Measurements from ENCODE around the gene TBRG4.

GRCh38 chr7:45088146-45088701, 23.3 kb downstream of the TBRG4 start:
- TF ChIP-seq CTCF (IDR thresholded peaks at IDR 0.05; ENCODE audit: extremely low read depth in 1 of 2, insufficient read depth in 1 of 2, low read depth in 1 of 2, low read length in 2 of 2) (no peak), POLR2A (IDR thresholded peaks at IDR 0.05; ENCODE audit: low read depth, low read length) (no peak), MYC (IDR thresholded peaks at IDR 0.05; ENCODE audit: low read depth, low read length) (no peak), JUN (IDR thresholded peaks at IDR 0.05; ENCODE audit: borderline replicate concordance, insufficient read depth, insufficient read length, low read depth) (no peak), FOS (IDR thresholded peaks at IDR 0.05; ENCODE audit: borderline replicate concordance, insufficient read depth, low read length) (no peak), EZH2 (IDR thresholded peaks at IDR 0.05; ENCODE audit: borderline replicate concordance, low read depth, low read length, severe bottlenecking) (no peak)
